HUES6 (cell line): Measurements from ENCODE around the gene BBLN.

Experiments used
- H3K27ac ChIP-seq: 2 replicates; pipeline ENCODE4 v1.7.0; 2013; ENCODE audit warnings: low read depth, mild to moderate bottlenecking, low read length, inconsistent platforms
- H3K27me3 ChIP-seq: 2 replicates; pipeline ENCODE4 v1.6.1; 2013; ENCODE audit warnings: low read length; ENCODE audit not compliant: control insufficient read depth, insufficient read depth
- H3K36me3 ChIP-seq: 2 replicates; pipeline ENCODE4 v1.6.1; 2013; ENCODE audit warnings: low read length; ENCODE audit not compliant: control insufficient read depth, insufficient read depth
- H3K4me1 ChIP-seq: 2 replicates; pipeline ENCODE4 v1.6.1; 2013; ENCODE audit warnings: low read length; ENCODE audit not compliant: control insufficient read depth, insufficient read depth
- H3K4me3 ChIP-seq: 2 replicates; pipeline ENCODE4 v1.5.1; 2013; ENCODE audit warnings: low read depth, low read length
- H3K9ac ChIP-seq: one replicate; pipeline ENCODE4 v1.6.1; 2013; ENCODE audit warnings: mild to moderate bottlenecking, low read length
- H3K9me3 ChIP-seq: 2 replicates; pipeline ENCODE4 v1.6.1; 2013; ENCODE audit warnings: low read depth, low read length; ENCODE audit not compliant: control insufficient read depth, insufficient read depth

BBLN gene

DNA sequence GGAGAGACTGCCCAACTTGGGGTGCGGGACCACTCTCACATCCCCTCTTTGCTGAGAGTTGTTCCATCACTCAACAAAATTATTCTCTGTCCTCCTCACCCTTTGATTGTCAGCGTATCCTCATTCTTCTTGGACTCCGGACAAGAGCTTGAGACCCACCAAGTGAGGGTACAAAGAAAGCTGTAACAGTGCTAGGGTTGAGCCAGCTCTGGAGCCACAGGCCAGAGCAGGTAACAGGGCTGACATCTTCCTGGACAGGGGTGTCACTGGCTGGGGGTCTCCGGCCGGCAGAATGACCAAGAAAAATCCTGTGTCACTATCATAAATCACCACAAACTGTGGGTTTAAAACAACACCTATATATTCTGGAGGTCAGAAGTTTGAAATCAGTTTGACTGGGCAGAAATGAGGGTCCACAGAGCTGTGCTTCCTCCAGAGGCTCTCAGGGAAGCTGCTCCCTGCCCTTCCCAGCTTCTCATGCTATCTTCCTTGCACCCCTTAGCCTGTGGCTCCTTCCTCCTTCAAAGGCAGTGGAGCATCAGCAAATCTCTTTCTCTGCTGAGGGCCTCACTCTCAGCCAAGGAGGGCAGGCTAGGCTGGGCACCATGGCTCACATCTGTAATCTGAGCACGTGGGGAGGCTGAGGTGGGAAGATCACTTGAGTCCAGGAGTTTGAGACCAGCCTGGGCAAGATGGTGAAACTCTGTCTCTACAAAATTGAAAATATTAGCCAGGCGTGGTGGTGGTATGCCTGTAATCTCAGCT, 4.1 kb upstream of the BBLN start:
- H3K27me3 ChIP-seq = no peaks in the 10 kb centered on the region
- no peak overlapping the region for H3K9ac ChIP-seq
- no peaks in the 10 kb centered on the region for H3K36me3 ChIP-seq
- H3K4me3 ChIP-seq = no peak overlapping the region
- peaks cover 10% of the 10 kb centered on the region for H3K4me1 ChIP-seq
- H3K9me3 ChIP-seq = no peaks in the 10 kb centered on the region
- H3K27ac ChIP-seq = no peak overlapping the region

DNA sequence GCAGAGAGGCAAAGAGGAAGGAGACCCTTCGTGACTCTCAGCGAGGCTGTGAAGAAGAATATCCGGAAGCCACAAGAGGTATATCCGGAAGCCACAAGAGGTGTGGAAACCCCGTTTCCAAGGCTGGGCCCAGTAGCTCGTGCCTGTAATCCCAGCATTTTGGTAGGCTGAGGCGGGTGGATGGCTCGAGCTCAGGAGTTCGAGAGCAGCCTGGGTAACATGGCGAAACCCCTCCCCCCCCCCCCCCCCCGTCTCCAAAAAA, 612 bp upstream of the BBLN start:
- H3K27ac ChIP-seq = peak overlapping the region; percentile 70
- peaks cover 26% of the 10 kb centered on the region for H3K36me3 ChIP-seq
- peak overlapping the region; percentile 54 for H3K4me3 ChIP-seq
- no peaks in the 10 kb centered on the region for H3K27me3 ChIP-seq
- H3K9ac ChIP-seq = peak overlapping the region; percentile 83
- H3K4me1 ChIP-seq = peaks cover 12% of the 10 kb centered on the region
- H3K9me3 ChIP-seq = no peaks in the 10 kb centered on the region

DNA sequence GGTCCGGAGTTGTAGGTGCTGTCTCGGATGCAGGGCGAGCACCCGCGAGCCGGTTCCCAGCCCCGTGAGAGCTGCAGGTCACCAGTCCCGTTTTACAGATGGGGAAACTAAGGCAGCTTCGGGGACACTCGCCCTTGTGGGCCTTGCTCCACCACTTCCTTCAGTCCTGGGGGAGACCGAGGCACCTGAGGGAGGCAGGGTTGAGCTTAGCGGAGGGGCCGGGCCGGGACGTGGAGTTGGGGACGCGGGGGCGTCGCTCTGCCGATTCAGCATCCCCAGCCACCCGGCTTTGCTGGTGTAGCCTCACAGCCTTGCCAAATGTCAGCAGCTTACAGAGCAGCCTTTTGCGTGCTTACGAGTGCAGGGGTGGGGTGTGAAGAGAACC, 530 bp downstream of the BBLN start:
- no peaks in the 10 kb centered on the region for H3K27me3 ChIP-seq
- no peaks in the 10 kb centered on the region for H3K9me3 ChIP-seq
- peaks cover 11% of the 10 kb centered on the region for H3K4me1 ChIP-seq
- peak overlapping the region; percentile 30; the same call in 1 of the 2 replicates for H3K27ac ChIP-seq
- H3K4me3 ChIP-seq = peak overlapping the region; percentile 89
- peaks cover 28% of the 10 kb centered on the region for H3K36me3 ChIP-seq
- H3K9ac ChIP-seq = peak overlapping the region; percentile 82

DNA sequence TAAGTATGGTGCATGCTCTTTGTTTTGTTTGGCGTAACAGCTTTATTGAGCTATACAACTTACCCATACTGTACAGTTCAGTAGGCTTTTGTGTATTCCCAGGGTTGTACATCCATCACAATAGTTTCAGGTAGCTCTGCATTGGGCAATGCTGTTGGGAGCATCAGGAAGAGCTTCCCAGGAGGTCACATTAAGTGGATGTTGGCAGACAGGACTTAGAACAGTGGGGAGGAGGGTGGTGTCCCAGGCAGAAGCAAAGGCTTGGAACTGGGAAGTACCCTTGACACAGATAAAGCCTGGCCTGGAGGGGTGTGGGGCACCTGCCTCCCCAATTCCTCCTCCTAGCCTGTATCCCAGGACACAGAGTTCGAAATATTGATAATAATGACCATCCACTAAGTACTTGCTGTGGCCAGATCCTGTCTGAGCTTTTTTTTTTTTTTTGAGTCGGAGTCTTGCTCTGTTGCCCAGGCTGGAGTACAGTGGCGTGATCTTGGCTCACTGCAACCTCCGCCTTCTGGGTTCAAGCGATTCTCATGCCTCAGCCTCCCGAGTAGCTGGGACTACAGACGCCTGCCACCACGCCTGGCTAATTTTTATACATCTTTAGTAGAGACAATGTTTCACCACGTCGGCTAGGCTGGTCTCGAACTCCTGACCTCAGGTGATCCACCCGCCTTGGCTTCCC, 1.3 kb downstream of the BBLN start:
- peak overlapping the region; percentile 89 for H3K4me3 ChIP-seq
- H3K27ac ChIP-seq = no peak overlapping the region
- H3K9ac ChIP-seq = no peak overlapping the region
- peaks cover 11% of the 10 kb centered on the region for H3K4me1 ChIP-seq
- no peaks in the 10 kb centered on the region for H3K27me3 ChIP-seq
- H3K36me3 ChIP-seq = peaks cover 36% of the 10 kb centered on the region
- no peaks in the 10 kb centered on the region for H3K9me3 ChIP-seq

DNA sequence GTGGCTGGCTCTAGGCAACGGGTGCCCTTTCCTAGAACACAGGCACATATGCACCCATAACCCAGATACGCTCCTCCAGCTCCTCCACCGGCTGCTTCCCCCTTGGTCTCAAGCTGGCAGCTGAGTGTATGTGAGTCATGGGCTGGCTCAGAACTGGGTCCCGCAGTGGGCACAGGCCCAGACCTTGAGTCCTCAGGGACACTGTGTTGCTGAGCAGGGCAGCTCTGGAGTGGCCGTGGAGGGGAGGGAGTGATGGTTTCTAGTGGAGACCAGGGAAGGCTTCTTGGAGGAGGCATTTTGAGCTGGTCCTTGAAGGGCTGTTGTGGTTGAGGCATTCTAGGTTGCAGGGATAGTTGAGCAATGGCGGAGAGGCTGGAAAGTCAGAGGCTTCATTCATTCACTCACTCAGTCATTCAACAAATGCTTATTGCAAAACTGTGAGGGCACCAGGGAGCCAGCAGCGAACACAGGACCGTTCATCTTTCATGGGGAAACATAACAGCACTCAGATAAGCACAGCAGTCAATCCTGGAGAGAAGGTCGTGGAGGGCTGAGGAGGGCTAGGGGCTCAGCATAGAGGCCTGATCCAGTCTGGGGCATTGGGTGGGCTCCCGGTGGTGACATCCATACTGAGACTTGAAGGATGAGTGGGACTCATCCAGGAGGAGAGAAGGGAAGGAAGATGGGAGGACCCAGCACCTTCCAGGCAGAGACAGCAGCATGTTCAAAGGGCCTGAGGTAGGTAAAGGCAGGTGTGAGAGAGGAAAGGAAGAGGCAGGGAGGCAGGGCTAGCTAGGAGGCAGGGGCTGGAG, 2.4 kb downstream of the BBLN start:
- Histone ChIP-seq H3K4me1 (peaks cover 11% of the 10 kb centered on the region), H3K36me3 (peaks cover 46% of the 10 kb centered on the region), H3K4me3 (no peak overlapping the region), H3K9ac (no peak overlapping the region), H3K27ac (no peak overlapping the region), H3K27me3 (no peaks in the 10 kb centered on the region), H3K9me3 (no peaks in the 10 kb centered on the region)

- peaks cover 11% of the 10 kb centered on the region for H3K4me1 ChIP-seq
- H3K9ac ChIP-seq = no peak overlapping the region
- H3K36me3 ChIP-seq = peaks cover 53% of the 10 kb centered on the region
Observed at GRCh38 chr9:128163027-128163515, 3.0 kb downstream of the BBLN start.

GRCh38 chr9:128163523-128164306, 3.6 kb downstream of the BBLN start:
- H3K9ac ChIP-seq = no peak overlapping the region
- H3K36me3 ChIP-seq = peaks cover 57% of the 10 kb centered on the region
- no peak overlapping the region for H3K27ac ChIP-seq
- no peaks in the 10 kb centered on the region for H3K9me3 ChIP-seq
- H3K27me3 ChIP-seq = no peaks in the 10 kb centered on the region
- H3K4me1 ChIP-seq = peaks cover 11% of the 10 kb centered on the region
- no peak overlapping the region for H3K4me3 ChIP-seq

More at GRCh38 chr9:128163027-128163515, 3.0 kb downstream of the BBLN start:
- no peak overlapping the region for H3K4me3 ChIP-seq
- H3K9me3 ChIP-seq = no peaks in the 10 kb centered on the region
- no peaks in the 10 kb centered on the region for H3K27me3 ChIP-seq
- no peak overlapping the region for H3K27ac ChIP-seq

GRCh38 chr9:128164307-128164885, 4.3 kb downstream of the BBLN start:
- peaks cover 64% of the 10 kb centered on the region for H3K36me3 ChIP-seq
- no peaks in the 10 kb centered on the region for H3K9me3 ChIP-seq
- no peaks in the 10 kb centered on the region for H3K27me3 ChIP-seq
- H3K4me3 ChIP-seq = no peak overlapping the region
- H3K9ac ChIP-seq = no peak overlapping the region
- no peak overlapping the region for H3K27ac ChIP-seq
- peaks cover 9% of the 10 kb centered on the region for H3K4me1 ChIP-seq

GRCh38 chr9:128166169-128166568, 6.1 kb downstream of the BBLN start:
- Histone ChIP-seq H3K9ac (no peak overlapping the region), H3K4me1 (peaks cover 1% of the 10 kb centered on the region; the same call in 1 of the 2 replicates), H3K27me3 (no peaks in the 10 kb centered on the region), H3K36me3 (peaks cover 77% of the 10 kb centered on the region), H3K27ac (no peak overlapping the region), H3K9me3 (no peaks in the 10 kb centered on the region), H3K4me3 (no peak overlapping the region)

- H3K4me3 ChIP-seq = no peak overlapping the region
- H3K9me3 ChIP-seq = no peaks in the 10 kb centered on the region
- H3K9ac ChIP-seq = no peak overlapping the region
- H3K27ac ChIP-seq = no peak overlapping the region
- H3K36me3 ChIP-seq = peaks cover 75% of the 10 kb centered on the region
- H3K4me1 ChIP-seq = no peaks in the 10 kb centered on the region
- no peaks in the 10 kb centered on the region for H3K27me3 ChIP-seq
Observed at GRCh38 chr9:128167209-128167608, 7.1 kb downstream of the BBLN start.
